GM12865 (cell line): ENCODE measurements around the gene KLRD1.
"Not testable (repeated sequence)": the region's sequence is repeated elsewhere in the genome, so short reads cannot be mapped to it uniquely, and the experiment has no call there.

Experiments
- DNase-seq: peaks from one replicate; pipeline ENCODE4 v3.0.0; 2010; ENCODE audit warnings: low read depth
- H3K4me3 ChIP-seq: 2 replicates; pipeline ENCODE4 v1.5.1; 2011; ENCODE audit warnings: mild to moderate bottlenecking, low read depth, low read length, control low read depth
- CTCF ChIP-seq: IDR thresholded peaks from 2 replicates; pipeline ENCODE4 v1.5.1; 2011; ENCODE audit warnings: low read length, control low read depth, low read depth, inconsistent platforms; ENCODE audit not compliant: insufficient read depth; ENCODE audit errors: missing control alignments

KLRD1 gene

DNA sequence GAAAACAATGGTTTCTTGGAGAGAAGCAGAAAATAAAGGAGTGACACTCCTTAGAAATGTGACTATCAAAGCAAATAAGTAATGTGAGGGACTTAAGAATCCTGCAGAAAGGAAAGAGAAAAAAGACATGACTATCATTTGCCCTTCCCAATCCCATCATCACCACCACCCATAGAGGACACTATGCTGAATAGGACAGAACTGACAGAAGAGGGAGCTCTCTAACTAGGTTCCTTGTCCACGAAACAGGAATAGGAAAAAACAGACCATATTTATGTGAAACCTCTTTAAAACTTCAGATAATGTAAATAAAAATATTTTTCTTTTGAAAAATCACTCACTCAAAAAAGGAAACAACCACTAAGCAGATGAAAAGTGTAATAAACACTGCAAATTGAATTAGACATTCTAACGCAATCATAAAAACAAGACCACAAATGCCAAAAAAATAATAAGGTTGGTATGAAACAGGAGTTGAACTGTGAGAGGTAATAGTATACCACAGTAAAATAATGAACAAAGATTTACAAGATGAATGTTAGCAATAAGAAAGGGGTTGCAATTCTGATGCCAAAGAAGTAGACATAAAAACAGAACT is 24.1 kb downstream of the KLRD1 start:
- peak; percentile 56 for TF ChIP-seq CTCF
- no peak overlapping the region for H3K4me3 ChIP-seq
- DNase-seq, result peak; percentile 49

DNA sequence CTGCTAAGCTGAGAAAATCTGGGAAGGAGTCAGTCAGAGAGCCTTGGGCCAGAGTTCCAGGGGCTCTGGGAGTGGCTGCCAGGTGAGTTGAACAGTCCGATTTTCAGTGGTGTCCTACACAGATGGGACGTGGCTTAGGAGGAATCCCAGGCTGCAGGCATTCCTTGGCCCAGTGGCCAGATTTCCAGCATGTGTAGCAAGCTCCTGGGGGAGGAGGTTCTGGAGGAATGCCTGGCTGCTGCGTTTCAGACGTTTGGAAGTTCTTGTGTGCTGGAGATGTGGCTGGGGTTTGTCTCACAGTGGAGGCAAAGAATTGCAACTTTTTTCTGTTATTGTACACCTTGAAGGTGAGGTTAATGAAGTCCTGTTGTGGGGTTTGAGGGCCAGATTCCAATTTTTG is 28.5 kb downstream of the KLRD1 start:
- not testable (repeated sequence) for H3K4me3 ChIP-seq, DNase-seq

GRCh38 chr12:10338470-10338869 is 30.8 kb downstream of the KLRD1 start:
- not testable (repeated sequence) for H3K4me3 ChIP-seq, DNase-seq

GRCh38 chr12:10339053-10339840 is 31.6 kb downstream of the KLRD1 start:
- H3K4me3 ChIP-seq, result no peak overlapping the region
- no peak for DNase-seq
- no peak for TF ChIP-seq CTCF

- not testable (repeated sequence) for H3K4me3 ChIP-seq, DNase-seq
Measured at GRCh38 chr12:10340946-10341345, 33.3 kb downstream of the KLRD1 start.

- no peak for TF ChIP-seq CTCF
- DNase-seq, result no peak
Measured at GRCh38 chr12:10341892-10342509, 34.3 kb downstream of the KLRD1 start.

DNA sequence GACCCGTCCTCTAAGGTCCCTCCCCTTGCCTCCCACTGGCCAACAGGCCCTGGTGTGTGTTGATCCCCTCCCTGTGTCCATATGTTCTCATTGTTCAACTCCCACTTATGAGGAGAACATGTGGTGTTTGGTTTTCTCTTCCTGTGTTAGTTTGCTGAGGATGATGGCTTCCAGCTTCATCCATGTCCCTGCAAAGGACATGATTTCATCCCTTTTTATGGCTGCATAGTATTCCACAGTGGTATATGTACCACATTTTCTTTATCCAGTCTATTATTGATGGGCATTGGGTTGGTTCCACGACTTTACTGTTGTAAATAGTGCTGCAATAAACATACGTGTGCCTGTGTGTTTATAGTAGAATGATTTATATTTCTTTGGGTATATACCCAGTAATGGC is 43.8 kb downstream of the KLRD1 start:
- not testable (repeated sequence) for DNase-seq, H3K4me3 ChIP-seq

More at GRCh38 chr12:10341892-10342509, 34.3 kb downstream of the KLRD1 start:
- no peak overlapping the region for H3K4me3 ChIP-seq

DNA sequence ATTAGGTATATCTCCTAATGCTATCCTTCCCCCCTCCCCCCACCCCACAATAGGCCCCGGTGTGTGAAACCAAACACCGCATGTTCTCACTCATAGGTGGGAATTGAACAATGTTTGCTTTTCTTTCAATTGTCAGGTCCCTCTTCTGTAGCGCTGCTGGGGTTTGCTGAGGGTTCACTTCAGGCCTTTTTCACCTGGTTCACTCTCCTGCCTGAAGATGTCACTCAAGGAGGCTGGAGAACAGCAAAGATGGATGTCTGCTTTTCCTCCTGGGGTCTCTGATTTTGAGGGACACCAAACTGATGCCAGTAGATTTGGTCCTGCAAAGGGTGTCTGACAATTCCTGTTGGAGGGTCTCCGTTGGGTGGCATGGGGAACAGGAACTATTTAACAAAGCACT is 46.4 kb downstream of the KLRD1 start:
- no peak for DNase-seq
- no peak overlapping the region for H3K4me3 ChIP-seq
- TF ChIP-seq CTCF, result no peak

DNA sequence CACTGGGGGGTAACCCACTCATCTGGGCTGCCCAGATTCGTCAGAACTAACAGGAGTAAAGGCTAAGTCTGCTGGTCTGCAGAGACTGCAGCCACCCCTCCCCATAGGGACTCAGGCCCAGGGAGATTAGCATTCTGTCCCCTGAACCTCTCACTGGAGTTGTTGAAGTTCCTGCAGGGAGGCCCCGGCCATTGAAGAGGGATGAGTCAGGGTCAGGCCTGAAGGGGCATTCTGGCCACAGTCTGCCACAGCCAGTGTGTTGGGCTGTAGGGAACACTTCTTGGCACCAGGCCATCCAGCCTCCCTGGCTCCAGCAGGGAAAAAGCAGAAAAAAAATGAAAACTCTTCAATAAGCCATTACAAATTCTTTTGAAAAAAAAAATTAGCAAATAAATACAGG is 46.8 kb downstream of the KLRD1 start:
- H3K4me3 ChIP-seq, result no peak overlapping the region
- no peak for DNase-seq
- TF ChIP-seq CTCF, result no peak
